ENCODE measurements around the gene GRK7.

- TF ChIP-seq CTCF (conservative IDR thresholded peaks at IDR 0.05; ENCODE audit: low read length) = no peak
- TF ChIP-seq EZH2phosphoT487 (IDR thresholded peaks at IDR 0.05; ENCODE audit: borderline replicate concordance, low read depth, low read length) = no peak
Measured at GRCh38 chr3:141763088-141763750, at the start of gene GRK7.
